Subcutaneous adipose tissue (tissue), 4 donors: ENCODE results near the gene TMEM260. TPM values are rescaled to one million over a fixed set of nuclear protein-coding genes. Genes with fewer than 3 reads are reported as not detected.

Experiments
- total RNA-seq, 4 donors: library from RNA; depleted of rRNA; stranded (reverse); fragments of >200 nt; gene quantifications; one replicate each; pipeline ENCODE4 v1.1.0, GENCODE V29; 2016
- TF ChIP-seq, protein P1 (sequence below): fragments of 450-650 bp; IDR thresholded peaks from one replicate; pipeline ENCODE4 v1.5.1; 2016; ENCODE audit warnings: low read depth, mild to moderate bottlenecking, control low read depth, antibody characterized with exemption, moderate library complexity

TMEM260 gene
- total RNA-seq, 4 donors from 2014 or later: 13.6 to 25.8 (median 18.0) TPM

DNA sequence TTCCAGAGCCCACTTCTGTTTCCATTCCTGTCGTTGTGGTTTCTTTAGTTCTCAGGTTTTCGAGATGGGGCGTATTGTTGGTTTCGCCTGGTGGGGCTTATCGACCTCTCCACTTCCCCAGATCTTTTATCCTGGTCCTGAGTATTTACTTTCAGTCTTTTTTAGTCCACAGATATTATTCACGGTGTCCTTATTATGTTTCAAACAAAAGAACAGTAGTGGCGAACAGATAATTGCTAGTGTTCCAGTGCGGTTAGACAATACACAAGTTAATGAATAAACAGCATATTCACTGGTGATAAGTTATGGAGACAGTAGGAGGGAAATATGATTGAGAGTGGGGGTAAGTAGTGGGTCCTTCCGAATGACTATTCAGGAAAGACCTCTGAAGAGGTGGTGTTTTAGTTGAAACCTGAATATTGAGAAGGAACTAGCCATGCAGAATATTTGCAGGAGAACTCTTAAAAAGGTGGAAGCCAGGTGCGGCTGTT lies 668 bp downstream of the TMEM260 start:
- TF ChIP-seq, protein P1, sequence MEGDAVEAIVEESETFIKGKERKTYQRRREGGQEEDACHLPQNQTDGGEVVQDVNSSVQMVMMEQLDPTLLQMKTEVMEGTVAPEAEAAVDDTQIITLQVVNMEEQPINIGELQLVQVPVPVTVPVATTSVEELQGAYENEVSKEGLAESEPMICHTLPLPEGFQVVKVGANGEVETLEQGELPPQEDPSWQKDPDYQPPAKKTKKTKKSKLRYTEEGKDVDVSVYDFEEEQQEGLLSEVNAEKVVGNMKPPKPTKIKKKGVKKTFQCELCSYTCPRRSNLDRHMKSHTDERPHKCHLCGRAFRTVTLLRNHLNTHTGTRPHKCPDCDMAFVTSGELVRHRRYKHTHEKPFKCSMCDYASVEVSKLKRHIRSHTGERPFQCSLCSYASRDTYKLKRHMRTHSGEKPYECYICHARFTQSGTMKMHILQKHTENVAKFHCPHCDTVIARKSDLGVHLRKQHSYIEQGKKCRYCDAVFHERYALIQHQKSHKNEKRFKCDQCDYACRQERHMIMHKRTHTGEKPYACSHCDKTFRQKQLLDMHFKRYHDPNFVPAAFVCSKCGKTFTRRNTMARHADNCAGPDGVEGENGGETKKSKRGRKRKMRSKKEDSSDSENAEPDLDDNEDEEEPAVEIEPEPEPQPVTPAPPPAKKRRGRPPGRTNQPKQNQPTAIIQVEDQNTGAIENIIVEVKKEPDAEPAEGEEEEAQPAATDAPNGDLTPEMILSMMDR: no peak

DNA sequence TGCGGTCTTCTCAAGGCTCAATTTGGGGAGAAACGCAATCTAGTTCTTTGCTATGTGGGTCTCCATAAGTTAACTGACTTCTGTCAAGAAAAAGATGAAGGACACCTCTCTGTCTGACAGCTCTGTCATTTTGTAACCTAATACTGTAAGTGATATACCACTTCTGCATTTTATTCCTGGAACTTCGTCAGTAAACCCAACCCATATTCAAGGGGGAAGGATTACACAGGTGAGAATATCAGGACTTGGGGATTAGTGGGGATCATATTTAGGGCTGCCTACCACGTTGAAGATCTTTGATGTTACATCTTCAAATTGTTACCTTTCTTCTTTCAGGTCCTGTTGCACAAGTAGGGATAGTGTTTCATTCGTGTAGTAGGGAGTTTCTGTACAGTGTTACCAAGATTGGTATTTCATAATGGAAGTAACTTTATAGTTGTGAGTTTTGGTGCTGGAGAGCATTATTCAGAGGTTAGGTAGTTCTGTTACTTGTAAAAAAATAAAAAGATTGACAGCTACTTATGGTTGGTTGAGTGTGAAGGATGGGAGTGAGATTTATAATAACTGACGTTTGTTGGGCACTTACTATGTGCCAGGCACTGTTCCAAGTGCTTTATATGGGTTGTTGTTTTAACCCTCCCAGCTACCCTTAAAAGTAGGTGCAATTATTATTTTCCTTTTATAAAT lies 1.6 kb downstream of the TMEM260 start:
- TF ChIP-seq, protein P1: no peak

DNA sequence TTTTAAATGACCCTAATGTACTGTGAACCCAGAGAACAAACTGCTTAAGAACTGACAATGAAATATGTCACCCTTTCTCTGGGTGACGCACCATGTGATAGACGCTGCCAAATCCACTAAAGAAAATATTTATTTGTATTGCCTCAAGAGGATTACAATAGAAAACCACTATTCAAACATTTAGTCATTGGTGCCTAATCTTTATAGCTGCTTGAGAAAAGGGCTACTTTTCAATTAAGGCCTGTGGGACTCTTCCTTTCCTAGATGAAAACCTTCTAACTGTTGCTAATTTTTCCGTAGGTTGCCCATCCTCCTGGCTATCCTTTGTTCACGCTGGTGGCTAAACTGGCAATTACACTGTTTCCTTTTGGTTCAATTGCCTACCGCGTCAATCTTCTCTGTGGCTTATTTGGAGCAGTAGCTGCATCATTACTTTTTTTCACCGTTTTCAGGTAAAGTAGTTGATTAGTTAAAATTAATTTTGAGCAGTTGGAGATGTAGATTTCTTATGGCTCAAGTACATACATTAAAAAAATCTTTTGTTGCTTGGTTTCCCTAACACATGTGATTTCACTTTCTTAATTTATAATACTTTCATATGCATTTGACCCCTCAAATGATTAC lies 6.0 kb downstream of the TMEM260 start:
- TF ChIP-seq, protein P1: no peak

DNA sequence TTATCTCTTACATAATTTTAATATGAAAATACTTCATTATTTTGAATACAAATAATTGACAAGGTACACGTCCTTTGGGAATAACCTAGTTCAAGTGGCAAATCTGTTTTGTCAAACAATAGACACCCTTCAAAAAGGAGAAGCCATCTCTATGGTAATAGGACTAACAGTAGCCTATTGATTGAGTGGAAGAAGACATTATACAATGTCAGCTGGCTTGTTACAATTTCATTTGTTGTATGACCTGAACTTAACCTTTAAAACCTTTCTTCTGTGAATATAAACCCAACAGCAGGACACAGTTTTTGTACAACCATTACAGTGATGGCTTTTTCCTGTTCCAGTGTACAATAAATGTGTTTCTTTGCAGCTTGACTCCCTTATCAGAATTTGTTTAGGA lies 8.1 kb downstream of the TMEM260 start:
- TF ChIP-seq, protein P1: no peak

DNA sequence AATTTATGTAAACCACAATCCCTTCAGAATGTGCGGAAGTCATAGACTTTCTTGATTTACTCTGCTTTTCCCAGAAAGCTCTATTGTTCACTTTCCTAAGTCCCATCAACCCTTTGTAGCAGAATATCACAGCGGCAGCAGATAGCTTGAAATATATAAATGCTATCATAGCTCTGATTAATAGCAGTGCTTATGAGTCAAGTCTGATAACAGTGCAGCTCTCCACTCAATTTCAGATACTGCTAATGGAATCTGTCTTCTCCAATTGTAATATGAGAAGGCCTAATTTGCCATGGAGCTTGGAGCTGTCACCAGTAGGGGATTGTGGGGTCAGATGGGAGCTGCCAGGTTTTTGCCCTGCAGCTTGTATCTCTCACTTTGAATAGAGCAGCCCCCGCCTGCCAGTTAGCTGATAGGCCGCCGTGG lies 10.9 kb downstream of the TMEM260 start:
- TF ChIP-seq, protein P1: no peak

DNA sequence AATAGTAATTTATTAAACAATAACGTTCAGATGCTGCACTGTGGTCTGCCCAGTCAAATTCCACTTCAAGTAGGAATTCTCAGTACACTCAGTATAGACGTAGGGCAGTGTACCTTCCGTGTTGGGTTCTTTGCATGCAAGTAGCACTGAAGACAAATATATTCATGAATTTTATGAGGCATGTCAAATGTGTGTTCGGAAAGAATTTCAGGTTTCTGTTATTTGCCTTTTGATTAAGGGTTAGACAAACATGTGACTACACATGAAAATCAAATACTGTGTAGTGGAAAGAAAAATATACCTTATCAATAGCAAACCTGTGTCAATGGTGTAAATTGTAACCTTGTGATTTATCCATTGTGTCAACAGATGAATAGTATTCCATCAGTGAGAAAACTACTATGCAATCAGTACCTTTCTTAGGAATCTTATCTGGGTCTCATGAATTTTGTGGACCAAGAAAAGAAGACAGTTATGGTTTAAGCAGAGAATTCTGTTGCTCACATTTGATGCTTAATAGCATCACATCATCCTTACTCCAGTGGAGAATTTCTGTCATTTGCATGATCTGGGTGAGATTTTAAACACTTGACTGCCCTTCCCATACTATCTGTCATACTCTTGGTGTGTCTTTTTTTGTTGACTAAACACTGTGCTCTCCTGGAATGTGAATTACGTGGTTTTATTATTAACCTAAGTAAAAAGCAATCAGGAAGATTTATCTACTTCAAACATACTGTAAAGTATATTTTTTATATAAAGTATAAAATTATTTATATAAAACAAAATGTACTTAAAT lies 13.3 kb downstream of the TMEM260 start:
- TF ChIP-seq, protein P1: no peak

DNA sequence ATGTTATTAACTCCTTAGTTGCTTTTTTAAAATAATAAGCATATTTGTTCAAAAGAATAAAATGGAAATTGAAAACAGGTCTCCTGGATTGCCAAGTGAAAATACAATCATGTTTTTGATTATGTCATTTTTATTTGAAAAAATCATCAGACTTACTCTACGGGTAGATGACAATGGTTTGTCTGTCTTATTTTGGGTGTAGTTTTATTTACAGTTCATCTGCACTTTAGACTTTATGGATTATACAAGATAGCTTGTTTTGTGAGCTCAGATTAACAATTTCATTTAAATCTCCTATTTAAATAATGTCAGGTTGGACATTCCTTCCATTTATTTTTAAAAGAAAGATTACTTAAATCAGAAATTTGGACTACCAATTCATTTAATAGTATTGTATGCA lies 14.8 kb downstream of the TMEM260 start:
- TF ChIP-seq, protein P1: no peak
